Measurements from ENCODE around the gene BUD31. TPM values are rescaled to one million over a fixed set of nuclear protein-coding genes. Genes with fewer than 3 reads are reported as not detected.

BUD31 gene
- polyA plus RNA-seq, 1 experiment: 82.3 TPM

DNA sequence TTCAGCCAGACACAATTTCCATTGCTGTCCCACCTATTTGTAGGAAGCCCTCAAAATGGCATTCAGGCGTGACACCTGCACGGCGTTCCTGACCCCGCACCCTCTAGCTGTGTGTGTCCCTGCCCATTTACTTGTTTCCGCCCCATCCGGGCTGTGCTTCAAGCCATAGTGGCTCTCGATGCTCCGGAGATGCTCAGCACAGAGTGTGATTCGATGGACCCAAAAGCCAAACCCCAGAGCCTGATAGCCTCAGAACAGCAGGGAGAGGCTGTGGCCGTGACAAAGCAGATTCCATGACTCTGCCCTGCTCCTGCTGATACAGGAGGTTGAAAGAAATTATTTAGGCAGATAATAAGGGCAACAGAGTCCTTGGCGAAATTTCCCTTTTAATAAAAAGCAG, 13.4 kb downstream of the BUD31 start:
- CTCF ChIA-PET: no interaction called here

DNA sequence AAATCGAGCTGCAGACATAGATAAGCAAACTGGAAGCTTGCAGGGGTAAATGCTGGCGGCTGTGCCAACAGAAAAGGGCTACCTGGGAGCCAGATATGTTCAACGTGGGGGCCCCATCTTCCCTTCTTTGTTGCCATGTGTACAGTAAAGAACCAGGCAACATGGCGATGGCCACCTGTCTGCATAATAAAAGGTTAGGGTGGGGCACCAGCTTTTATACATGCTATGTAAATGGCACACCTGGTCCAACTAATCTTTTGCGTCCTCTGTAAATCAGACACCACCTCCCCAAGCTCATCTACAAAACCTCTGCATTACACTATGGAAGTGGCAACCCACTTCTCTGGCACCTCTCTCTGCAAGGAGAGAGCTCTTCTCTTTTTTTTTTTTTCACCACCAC, 13.9 kb downstream of the BUD31 start:
- H3K4me3 ChIP-seq (ENCODE audit: low read depth, low read length): no peak overlapping the region
- H3K9me3 ChIP-seq (ENCODE audit: control insufficient read depth, insufficient read depth, low read length): no peaks in the 10 kb centered on the region; the same call in 1 of the 2 replicates
- ChIA-PET POLR2A (interaction anchor here (0.6 to 0.7 kb wide), 2 partner anchors 157 to 443 kb away, joined by 3 to 4 read pairs; no protein-coding TSS in a partner anchor), CTCF (interaction anchor here (1.5 kb wide), 1 partner anchor 8 kb away, joined by 4 read pairs; no protein-coding TSS in a partner anchor)
- no peak overlapping the region for H3K27ac ChIP-seq (ENCODE audit: low read depth, low read length)
- no peak for DNase-seq (ENCODE audit: low read depth, low spot score)
- no peaks in the 10 kb centered on the region for H3K27me3 ChIP-seq (ENCODE audit: control insufficient read depth, insufficient read depth, low read length)
- TF ChIP-seq, protein P1, sequence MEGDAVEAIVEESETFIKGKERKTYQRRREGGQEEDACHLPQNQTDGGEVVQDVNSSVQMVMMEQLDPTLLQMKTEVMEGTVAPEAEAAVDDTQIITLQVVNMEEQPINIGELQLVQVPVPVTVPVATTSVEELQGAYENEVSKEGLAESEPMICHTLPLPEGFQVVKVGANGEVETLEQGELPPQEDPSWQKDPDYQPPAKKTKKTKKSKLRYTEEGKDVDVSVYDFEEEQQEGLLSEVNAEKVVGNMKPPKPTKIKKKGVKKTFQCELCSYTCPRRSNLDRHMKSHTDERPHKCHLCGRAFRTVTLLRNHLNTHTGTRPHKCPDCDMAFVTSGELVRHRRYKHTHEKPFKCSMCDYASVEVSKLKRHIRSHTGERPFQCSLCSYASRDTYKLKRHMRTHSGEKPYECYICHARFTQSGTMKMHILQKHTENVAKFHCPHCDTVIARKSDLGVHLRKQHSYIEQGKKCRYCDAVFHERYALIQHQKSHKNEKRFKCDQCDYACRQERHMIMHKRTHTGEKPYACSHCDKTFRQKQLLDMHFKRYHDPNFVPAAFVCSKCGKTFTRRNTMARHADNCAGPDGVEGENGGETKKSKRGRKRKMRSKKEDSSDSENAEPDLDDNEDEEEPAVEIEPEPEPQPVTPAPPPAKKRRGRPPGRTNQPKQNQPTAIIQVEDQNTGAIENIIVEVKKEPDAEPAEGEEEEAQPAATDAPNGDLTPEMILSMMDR (IDR thresholded peaks at IDR 0.05; ENCODE audit: low read depth, low read length): no peak

More for the DNA sequence above, 13.4 kb downstream of the BUD31 start:
- TF ChIP-seq, protein P1 (IDR thresholded peaks at IDR 0.05; ENCODE audit: low read depth, low read length): no peak
- DNase-seq (ENCODE audit: low read depth, low spot score): no peak
- POLR2A ChIA-PET: interaction anchor here (0.6 kb wide), 1 partner anchor 443 kb away, joined by 4 read pairs; no protein-coding TSS in a partner anchor
- H3K27me3 ChIP-seq (ENCODE audit: control insufficient read depth, insufficient read depth, low read length): no peaks in the 10 kb centered on the region
- H3K4me3 ChIP-seq (ENCODE audit: low read depth, low read length): no peak overlapping the region
- H3K27ac ChIP-seq (ENCODE audit: low read depth, low read length): no peak overlapping the region
- H3K9me3 ChIP-seq (ENCODE audit: control insufficient read depth, insufficient read depth, low read length): no peaks in the 10 kb centered on the region; the same call in 1 of the 2 replicates

DNA sequence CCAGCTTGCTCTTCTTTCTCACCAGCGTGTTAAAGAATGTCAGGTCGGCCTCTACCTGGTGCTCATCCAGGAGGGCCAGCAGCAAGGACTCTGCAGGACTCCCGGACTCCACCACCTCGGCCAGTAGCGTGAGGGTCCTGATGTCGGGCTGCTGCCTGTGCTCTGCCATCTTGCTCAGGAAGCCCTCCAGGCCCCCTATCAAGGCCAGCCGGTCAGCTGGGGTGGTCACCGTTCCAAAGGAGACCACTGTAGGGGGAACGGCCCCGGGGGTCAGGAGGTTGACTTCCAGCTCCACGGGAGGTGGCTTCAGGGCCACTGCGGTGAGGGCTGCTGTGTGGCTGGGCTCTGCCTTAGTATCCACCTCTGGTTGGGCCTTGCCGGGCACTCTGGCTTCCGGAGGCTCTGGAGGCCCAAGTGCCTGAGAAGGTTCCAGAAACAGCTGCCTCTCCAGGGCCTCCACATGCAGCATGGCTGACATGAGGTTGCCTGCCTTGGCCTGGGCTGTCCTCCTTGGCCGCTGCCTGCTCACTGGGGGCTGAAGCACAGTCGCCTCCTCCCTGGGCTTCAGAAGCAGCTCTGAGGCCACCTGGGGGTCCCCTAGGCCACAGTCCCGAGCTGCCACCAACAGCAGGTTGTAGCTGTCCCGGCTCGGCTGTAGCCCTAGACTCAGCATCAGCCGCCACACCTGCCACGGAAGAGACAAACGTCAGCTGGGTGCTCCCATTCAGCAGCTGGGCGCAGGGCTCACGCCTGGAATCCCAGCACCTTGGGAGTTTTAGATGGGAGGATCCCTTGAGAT, 16.4 kb downstream of the BUD31 start:
- DNase-seq (ENCODE audit: low read depth, low spot score): no peak
- TF ChIP-seq, protein P1 (IDR thresholded peaks at IDR 0.05; ENCODE audit: low read depth, low read length): no peak

DNA sequence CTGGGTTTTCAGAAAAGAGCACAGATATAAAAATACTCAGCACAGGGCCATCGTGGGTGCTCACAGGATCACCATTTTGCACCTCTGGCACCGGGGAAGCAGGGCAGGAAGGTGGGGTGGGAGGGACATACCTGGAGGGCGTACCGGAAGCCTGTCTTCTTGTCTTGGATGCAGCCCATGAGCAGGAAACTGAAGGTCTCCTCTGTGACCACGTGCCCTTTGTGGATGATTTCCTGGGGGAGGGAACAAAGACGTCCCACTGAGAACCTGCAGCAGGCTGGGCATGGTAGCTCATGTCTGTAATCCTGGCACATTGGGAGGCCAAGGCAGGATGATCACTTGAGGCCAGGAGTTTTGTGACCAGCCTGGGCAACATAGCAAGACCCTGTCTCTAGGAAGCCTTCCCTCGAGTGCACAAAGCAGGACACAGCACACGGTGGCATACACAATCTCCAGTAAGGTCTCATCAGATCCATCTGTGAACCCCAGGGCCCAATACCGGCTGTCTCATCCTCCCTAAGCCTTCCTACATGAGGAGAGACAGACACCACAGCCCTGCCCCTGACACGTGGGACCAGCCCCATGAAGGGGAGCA, 20.3 kb downstream of the BUD31 start:
- no peak overlapping the region for H3K4me3 ChIP-seq (ENCODE audit: low read depth, low read length)
- no peaks in the 10 kb centered on the region for H3K27me3 ChIP-seq (ENCODE audit: control insufficient read depth, insufficient read depth, low read length)
- ChIA-PET POLR2A (interaction anchor here (1.3 kb wide), 1 partner anchor 10 kb away, joined by 3 read pairs; the partner anchor contains the start of genes CPSF4 and PTCD1), CTCF (interaction anchor here (0.9 kb wide), 1 partner anchor 550 kb away, joined by 3 read pairs; no protein-coding TSS in a partner anchor)
- H3K9me3 ChIP-seq (ENCODE audit: control insufficient read depth, insufficient read depth, low read length): no peaks in the 10 kb centered on the region; the same call in 1 of the 2 replicates
- TF ChIP-seq, protein P1 (IDR thresholded peaks at IDR 0.05; ENCODE audit: low read depth, low read length): no peak
- H3K27ac ChIP-seq (ENCODE audit: low read depth, low read length): no peak overlapping the region
- DNase-seq (ENCODE audit: low read depth, low spot score): no peak

More for the DNA sequence above, 16.4 kb downstream of the BUD31 start:
- CTCF ChIA-PET: no interaction called here
- no peak overlapping the region for H3K27ac ChIP-seq (ENCODE audit: low read depth, low read length)
- no peak overlapping the region for H3K4me3 ChIP-seq (ENCODE audit: low read depth, low read length)
- no peaks in the 10 kb centered on the region for H3K27me3 ChIP-seq (ENCODE audit: control insufficient read depth, insufficient read depth, low read length)
- no peaks in the 10 kb centered on the region; the same call in 1 of the 2 replicates for H3K9me3 ChIP-seq (ENCODE audit: control insufficient read depth, insufficient read depth, low read length)
- POLR2A ChIA-PET: interaction anchor here (1.6 kb wide), 1 partner anchor 17 kb away, joined by 5 read pairs; the partner anchor contains the start of genes BUD31 and PDAP1
